T47D (cell line): ENCODE measurements around the gene AIG1.

ENCODE experiments used
- DNase-seq, 2 experiments: peaks; one replicate each; pipeline versions ENCODE4 v3.0.0 to v3.0.0-alpha.2; 2011 to 2012; ENCODE audit warnings: low read depth in 1 of 2, low spot score in 1 of 2
- JUND ChIP-seq: IDR thresholded peaks from 2 replicates; pipeline ENCODE4 v1.6.1; 2012; ENCODE audit warnings: low read depth
- in situ Hi-C: cut with HindIII; loops from 2 replicates; pipeline ENCODE4 v1.10.0; 2016; ENCODE audit warnings: low sequenced_read_pairs, low pct_unique_long_range_greater_than_20kb

The AIG1 gene

GRCh38 chr6:143363299-143363698 lies 302.6 kb downstream of the AIG1 start:
- in situ Hi-C loops = no loop called here
- TF ChIP-seq JUND = no peak

GRCh38 chr6:143368426-143368825 lies 307.7 kb downstream of the AIG1 start:
- DNase-seq = no peak
- in situ Hi-C loops = no loop called here
- TF ChIP-seq JUND = no peak

More at GRCh38 chr6:143363299-143363698, 302.6 kb downstream of the AIG1 start:
- DNase-seq = no peak

- in situ Hi-C loops = no loop called here
- DNase-seq = no peak
- no peak for TF ChIP-seq JUND
Observed at GRCh38 chr6:143369971-143370370, 309.3 kb downstream of the AIG1 start.

- in situ Hi-C loops = no loop called here
- no peak for TF ChIP-seq JUND
- DNase-seq = no peak
Observed at GRCh38 chr6:143370812-143371370, 310.2 kb downstream of the AIG1 start.

GRCh38 chr6:143372199-143372882 lies 311.7 kb downstream of the AIG1 start:
- TF ChIP-seq JUND = no peak
- in situ Hi-C loops = no loop called here
- DNase-seq = no peak

GRCh38 chr6:143374014-143374413 lies 313.3 kb downstream of the AIG1 start:
- in situ Hi-C loops = no loop called here
- DNase-seq = no peak
- TF ChIP-seq JUND = no peak

GRCh38 chr6:143375022-143375585 lies 314.4 kb downstream of the AIG1 start:
- no peak for DNase-seq
- in situ Hi-C loops = no loop called here

GRCh38 chr6:143376375-143376774 lies 315.7 kb downstream of the AIG1 start:
- in situ Hi-C loops = no loop called here
- no peak for TF ChIP-seq JUND
- no peak for DNase-seq

More at GRCh38 chr6:143375022-143375585, 314.4 kb downstream of the AIG1 start:
- TF ChIP-seq JUND = no peak

- in situ Hi-C loops = no loop called here
- no peak for TF ChIP-seq JUND
- no peak for DNase-seq
Observed at GRCh38 chr6:143376861-143377260, 316.2 kb downstream of the AIG1 start.

- DNase-seq = no peak
- TF ChIP-seq JUND = no peak
- in situ Hi-C loops = no loop called here
Observed at GRCh38 chr6:143385636-143386035, 324.9 kb downstream of the AIG1 start.

GRCh38 chr6:143390278-143390677 lies 329.6 kb downstream of the AIG1 start:
- no peak for TF ChIP-seq JUND
- in situ Hi-C loops = no loop called here
- DNase-seq = no peak
